ENCODE measurements around the gene FRMD1.

- no peak for TF ChIP-seq TEAD4 (IDR thresholded peaks at IDR 0.05)
- TF ChIP-seq CEBPB (IDR thresholded peaks at IDR 0.05): no peak
- no peak for TF ChIP-seq MAX (IDR thresholded peaks at IDR 0.05)
- TF ChIP-seq USF1 (IDR thresholded peaks at IDR 0.05): no peak
- TF ChIP-seq RAD21 (IDR thresholded peaks at IDR 0.05; ENCODE audit: low read depth): no peak
- TF ChIP-seq EP300 (IDR thresholded peaks at IDR 0.05; ENCODE audit: borderline replicate concordance): no peak
- no peak for TF ChIP-seq YY1 (IDR thresholded peaks at IDR 0.05; ENCODE audit: low read depth)
- no peak for TF ChIP-seq REST (IDR thresholded peaks at IDR 0.05; ENCODE audit: low read depth)
- TF ChIP-seq NFIC (IDR thresholded peaks at IDR 0.05): no peak
- no peak for TF ChIP-seq TAF1 (IDR thresholded peaks at IDR 0.05; ENCODE audit: low read depth)
- no peak for TF ChIP-seq FOXM1 (IDR thresholded peaks at IDR 0.05; ENCODE audit: borderline replicate concordance, low read depth)
Measured at GRCh38 chr6:168020242-168020641, 58.8 kb downstream of the FRMD1 start.

Data from Ishikawa (cell line).